NCI-H446 treated with DMSO at 0.1 percent for 48 hours (cell line): ENCODE data around the gene DLK1.

Experiments
- DNase-seq: peaks from one replicate; lab custom pipeline; 2025; lab: John Stamatoyannopoulos, UW

The DLK1 gene

DNA sequence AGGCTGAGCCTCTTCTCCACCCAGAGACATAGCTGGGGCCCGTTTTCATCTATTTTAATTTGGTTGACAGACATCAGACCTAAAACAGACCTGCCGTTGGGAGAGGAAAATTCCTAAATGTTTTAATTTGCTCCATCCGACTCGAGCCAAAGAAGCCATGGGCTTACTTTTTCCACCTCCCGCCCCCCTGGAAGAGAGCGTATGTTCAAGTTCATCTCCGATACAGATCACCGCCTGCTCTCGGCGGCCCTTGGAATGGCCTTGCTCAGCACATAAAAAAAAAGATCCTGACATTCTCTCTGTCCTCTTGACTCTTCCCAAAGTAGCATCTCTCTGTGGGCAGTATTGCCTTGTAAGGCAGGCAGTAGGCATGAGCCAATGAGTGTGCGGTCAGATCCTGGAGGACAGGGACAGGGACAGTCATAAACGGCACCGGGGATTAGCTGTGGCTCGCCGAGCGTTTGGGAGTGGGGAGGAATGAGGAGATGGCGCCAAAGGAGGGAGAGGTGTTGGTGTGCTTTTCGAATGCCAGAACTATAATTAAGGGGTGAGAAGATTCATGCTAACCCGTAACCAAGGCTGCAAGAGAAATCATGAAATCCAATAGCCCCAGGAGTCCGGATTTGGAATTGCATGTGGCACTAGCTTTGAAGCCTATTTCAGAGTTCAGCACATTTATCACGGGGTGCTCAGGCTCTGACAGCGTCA, 51.3 kb downstream of the DLK1 start:
- no peak for DNase-seq

DNA sequence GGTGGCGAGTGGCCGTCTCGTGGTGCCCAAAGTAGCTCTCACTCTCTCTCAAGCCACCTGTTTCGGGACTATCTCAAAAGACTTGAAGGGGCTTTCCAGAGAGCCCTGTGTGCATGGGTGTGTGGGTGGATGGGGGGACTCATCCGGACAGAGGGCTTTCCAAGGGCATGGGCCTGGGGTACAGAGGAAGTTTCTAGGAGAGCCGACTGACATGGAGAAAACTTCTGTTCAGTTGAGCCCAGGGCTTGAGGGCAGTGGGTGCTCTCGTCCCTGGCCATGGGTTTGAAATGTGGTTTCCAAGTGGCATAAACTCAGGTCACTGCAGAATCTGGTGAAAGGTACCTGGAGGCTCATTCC, 51.8 kb downstream of the DLK1 start:
- DNase-seq, result no peak

DNA sequence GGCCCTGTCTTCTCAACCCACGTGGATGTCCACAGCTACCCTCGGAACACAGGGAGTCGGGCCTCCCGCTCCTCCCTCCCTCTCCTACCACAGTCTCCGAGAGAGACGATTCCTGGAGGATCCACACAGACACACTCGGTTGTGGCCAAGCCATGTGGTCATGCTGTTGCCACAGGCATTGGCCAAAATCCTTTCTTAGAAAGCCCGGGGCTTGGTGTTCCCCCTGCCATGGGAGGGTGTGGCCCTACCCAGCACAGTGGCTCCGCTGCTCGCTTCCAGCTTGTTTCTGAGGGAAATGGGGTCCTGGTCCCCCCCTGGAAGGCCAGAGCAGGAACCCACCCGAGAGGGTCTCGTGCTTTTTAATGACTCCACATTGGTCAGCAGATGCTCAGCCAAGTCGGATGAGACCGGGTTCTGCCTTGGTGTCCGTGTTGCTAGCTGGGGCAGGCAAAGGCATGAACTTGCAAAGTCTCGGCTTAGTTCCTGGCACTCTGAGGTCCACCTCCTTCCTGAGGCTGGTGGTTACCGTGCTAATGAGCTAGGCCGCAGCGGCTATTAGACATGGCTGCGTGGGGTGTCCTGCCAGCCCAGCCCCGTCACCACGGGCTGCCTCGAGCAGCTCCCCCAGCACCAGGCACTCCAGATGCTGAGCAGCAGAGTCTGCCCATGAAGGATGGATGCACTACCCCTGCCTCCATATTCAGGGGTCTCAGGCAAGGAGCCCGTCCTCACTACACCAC, 52.4 kb downstream of the DLK1 start:
- no peak for DNase-seq

DNA sequence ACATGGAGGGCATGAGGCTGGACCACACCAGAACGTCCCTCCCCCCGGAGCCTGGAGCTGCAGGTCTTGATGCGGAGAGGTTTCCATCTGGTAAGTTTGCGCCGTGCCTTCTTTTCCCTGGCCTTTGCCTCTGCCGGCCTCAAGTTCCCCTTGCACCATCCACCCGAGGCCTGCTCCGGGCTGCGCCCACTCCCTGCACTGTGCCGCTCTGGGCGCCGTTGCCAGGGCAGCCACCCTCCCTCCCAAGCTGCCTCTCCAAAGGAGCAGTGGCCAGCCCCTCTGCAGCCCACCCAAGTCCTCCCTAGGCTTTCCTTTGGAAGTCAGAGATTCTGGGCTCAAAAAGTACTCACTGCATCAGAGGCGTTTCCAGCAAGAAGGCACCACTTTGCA, 53.0 kb downstream of the DLK1 start:
- DNase-seq, result no peak

DNA sequence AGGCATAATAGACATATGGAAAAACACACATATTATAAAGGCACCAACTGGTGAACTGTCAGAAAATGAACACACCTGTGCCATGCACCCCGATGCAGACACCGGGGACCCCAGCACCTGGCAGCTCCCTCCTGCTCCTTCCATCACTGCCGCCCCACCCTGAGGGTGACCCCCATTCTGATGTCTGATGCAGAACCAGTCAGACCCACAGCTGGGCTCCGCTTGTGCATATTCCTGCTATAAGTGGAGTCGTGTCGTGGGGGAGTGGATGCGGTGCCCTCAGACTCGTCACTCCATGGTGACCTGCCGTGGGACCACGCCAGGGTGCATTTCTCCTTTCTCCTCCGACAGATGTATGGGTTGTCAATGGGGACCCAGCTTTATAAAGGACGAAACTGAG, 53.6 kb downstream of the DLK1 start:
- no peak for DNase-seq

DNA sequence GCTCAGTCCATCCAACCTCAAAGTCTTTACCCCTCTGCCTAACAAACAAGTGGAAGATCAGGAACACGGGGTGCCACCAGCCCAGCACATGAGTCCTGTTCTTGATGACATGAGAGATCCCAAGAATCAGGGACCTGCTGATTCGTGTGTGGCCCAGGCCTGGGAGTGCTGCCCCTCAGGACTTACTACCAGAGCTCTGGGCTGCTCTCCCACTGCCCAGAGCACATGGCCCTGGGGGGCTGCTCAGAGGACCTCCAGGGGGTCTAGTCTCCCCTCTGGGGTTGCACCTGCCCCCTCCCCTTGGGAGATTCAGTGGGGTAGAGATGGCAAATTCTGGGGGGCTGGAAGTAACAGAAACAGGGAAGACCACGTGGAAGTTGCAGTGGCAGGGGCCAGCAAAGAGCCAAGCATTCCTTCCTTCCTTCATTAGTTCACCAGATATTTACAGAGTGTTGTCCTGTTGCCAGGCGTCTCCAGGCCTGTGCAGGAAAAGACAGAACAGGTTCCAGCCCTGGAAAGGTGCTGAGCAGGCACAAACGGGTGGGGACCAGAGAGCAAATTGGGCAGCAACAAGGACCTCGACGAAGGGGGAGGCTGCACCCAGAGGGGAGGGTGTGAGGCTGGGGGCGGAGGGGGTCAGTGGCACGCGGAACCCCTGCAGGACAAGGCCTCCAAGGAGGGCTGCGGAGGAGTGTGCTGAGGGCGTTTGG, 54.1 kb downstream of the DLK1 start:
- DNase-seq, result no peak

DNA sequence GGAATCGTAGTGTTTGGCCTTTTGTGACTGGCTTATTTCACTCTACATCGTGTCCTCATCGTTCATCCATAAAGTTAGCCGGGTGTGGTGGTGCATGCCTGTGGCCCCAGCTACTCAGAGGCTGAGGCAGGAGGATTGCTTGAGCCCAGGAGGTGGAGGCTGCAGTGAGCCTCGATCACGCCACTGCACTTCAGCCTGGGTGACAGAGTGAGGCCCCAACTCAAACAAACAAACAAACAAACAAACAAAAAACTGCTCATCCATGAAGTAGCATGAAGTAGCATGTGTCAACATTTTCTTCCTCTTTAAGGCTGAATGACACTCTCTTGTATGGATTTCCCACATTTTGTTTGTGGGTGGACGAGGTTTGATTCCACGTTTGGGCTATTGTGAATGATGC, 55.3 kb downstream of the DLK1 start:
- no peak for DNase-seq

DNA sequence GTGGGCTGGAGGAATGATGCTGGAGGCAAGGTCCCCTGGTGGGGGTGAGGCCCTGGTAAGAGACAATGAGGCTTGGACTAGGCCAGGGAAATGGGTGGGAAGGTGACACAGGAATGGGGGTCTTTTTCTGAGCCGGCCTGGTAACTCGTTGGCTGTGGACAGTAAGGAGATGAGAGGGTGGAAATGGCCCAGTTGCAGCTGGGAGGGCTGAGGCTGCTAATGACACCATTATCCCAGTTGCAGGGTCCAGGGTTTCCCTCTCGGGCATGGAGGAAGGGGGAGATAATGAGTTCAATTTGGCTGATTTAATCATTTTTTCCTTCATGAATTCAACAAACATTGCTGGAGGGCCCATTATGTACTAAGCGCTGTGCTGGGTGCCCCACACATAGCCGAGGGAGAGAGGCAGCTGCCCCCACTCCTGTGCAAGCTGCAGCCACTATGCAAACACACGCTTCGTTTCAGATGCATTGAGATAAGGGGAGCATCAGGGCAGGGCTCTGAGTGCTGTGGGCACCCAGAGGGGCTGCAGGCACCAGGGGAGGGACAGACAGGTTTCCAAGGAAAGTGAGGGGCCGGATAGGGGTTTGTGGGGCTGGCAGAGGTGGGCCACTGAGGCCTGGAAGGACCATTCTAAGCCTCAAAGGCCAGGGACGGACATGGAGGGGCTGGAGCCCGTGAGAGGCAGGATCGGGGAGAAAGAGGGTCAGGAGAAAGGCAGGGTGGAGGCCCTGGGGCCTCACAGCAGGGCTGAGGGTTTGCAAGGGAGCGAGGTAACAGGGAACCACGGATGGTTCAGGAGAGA, 56.0 kb downstream of the DLK1 start:
- DNase-seq, result no peak

DNA sequence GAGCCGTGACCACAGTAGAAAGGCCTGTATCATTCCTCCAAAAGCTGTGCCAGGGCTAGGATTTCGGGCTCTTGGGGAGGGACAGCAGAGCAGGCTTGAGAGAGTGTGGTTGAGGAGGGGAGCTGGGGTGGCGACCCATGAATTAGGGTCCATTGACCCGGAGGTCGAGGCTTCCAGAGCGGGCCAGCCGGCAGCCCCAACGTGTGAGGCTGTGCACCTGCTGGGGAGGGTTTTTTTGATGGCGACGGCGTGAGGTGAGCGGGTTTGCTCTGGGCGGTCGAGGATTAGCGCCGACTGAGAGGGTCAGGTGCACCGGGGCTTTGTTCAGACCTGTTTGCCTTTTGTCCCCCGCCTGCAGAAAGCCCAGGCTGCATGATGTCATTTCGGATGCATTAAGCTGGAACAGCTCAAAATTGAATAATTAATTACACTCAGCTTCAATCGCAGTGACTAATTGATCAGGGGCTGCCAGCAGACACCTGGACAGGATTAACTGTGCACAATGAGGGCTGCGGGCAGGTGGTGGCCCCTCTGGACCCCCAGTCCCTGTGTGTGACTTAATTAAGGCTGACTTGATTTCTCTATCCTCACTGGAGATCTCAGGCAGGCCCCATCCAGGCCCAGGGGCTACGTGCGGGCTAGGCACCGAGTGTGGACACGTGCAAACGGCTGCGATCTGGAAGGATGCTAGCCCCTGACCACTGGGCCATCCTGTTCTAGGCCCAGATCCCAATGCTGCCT, 57.1 kb downstream of the DLK1 start:
- no peak for DNase-seq

DNA sequence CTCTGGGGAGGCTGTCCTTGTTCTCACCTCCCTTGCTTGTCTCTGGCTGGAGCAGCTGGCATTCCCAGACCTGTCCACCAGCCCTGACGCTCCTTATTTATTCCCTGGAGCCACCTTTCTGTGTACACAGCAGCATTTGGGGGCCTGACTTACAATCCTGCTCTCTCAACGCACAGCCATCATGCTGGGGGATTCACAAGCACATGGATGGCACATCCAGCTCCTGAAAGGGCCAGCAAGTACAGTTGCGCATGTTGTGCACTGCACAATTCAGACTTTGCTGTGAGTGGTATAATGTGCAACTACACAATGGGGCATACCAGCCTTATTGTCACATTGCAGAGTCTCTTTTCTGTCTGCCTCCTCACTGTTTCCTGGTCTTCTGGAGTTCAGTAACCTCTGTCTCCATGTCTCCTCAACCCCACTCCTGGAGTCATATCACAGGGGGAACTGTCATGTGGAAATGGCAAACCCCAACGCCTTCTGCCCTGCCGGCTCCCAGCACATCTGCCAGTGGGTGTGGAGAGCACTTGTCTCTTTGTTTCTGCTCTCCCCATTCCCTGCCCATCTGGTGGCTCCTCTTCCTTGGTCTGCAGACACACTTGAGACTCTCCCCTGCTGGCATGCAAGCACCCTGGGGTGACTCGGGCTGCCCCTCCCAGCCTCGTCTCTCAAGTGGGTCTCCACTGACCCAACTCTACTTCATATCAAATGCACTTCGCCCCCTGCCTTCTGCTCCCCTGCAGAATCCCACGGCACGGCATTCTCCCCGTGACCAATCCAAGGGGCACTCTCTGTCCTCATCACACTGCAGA, 58.0 kb downstream of the DLK1 start:
- no peak for DNase-seq

DNA sequence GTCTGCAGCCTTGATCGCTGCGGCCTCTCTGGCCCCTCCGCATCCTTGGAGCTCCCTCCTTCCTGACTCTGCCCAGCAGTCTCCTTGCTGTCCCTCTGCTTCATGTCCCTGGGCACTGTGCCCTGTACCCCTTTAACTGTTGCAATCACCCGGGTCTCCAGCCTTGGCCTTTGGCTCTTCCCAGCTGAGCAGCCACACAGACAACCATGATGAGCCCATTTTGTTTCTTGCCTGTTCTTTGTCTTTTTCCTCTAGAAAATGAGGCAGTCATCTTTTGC, 58.6 kb downstream of the DLK1 start:
- no peak for DNase-seq

DNA sequence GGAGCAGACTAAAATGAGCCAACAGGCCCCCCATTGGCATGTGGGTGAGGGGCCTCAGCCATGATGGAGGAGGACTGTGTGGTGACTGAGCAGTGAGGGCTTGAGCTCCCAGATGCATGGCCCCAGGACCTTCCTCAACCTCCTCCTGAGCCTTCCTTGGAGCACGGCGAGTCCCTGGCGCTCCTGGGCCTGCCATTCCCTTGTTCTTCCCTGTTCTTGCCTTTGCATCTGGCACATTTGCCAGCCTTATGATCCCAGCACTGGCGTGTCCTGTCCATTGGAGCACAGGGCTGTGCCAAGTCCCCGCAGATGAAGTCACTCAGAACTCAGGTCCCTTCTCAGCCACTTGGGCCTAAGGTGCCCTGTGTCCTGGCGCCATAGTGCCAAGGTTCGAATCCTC, 58.9 kb downstream of the DLK1 start:
- DNase-seq, result no peak

DNA sequence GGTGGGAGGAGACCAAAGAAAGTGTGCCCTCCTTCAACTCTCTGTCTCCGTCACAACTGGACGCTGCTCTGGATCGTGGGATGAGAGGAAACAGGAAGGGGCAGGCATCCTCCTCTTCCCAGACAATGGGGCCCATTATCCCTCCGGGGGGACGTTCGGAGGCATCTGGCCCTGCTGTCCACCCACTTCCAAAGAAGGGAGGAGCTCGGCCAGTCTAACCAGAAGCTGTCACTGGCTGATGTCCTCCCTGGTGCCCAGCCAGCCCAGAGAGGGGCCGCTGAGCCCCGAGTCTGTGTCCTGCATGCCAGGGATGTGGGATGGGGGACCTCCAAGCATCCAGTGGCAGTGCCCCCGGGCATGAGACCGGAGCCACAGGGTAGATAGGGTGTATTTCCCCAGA, 59.4 kb downstream of the DLK1 start:
- DNase-seq, result no peak

DNA sequence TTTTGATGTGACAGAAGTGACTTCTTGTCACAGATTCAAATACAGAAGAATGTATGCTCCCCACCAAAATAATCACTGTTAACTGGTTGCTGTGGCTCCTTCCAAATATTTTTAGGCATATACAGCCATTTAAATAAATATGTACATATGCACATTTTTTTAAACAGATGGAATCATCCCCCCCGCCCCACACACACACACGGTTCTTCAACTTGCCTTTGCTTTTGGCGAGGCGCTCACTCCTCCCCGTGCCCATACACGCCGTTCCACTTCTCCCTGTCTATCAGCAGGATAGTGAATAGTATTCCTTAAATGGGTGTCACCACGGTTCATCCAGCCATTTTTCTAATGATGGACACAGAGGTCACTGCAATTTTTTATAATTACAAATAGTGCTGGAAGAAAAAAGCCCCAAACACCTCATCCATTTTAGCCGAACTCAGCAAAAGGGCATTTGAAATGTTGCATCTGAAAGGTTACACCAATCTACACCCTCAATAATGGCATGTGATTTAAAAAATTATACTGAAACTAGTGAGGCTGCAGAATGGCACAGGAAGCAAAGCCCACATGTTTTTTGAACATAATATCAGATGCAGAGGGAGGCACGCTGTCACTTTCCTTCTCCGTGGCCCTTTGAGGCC, 60.0 kb downstream of the DLK1 start:
- DNase-seq, result no peak

DNA sequence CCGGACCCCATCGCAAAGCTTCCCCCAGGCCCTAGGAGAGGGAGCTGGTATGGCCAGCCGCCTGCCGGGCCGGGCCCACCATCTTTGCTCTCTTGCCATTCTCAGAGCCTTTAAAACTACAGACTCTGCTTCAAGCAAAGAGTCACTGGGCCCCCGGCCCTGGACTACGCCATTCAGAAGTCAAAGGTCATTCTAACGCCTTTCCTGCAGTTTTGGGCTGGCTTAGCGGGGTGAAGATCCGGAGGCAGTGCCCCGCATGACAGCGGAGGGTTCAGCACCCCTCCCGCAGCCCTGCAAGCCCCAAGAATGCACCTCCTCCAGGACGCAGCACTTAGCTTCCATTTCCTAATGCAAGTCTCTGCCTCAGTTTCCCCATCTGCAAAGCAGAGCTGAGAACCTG, 61.0 kb downstream of the DLK1 start:
- DNase-seq, result no peak
